GM12872 (cell line): ENCODE results near the gene ARL3.

Source experiments
- CTCF ChIP-seq: IDR thresholded peaks from 3 replicates; pipeline ENCODE4 v1.5.1; 2011; ENCODE audit warnings: low read depth, mild to moderate bottlenecking, low read length, moderate library complexity; ENCODE audit not compliant: insufficient read depth

Gene ARL3

GRCh38 chr10:102665904-102666509 lies 48.2 kb downstream of the ARL3 start:
- no peak for TF ChIP-seq CTCF

- TF ChIP-seq CTCF = no peak
Measured at GRCh38 chr10:102661658-102662028, 52.6 kb downstream of the ARL3 start.

- TF ChIP-seq CTCF = no peak
Measured at GRCh38 chr10:102660888-102661657, 53.1 kb downstream of the ARL3 start.

- TF ChIP-seq CTCF = no peak
Measured at GRCh38 chr10:102658802-102659201, 55.4 kb downstream of the ARL3 start.

- no peak for TF ChIP-seq CTCF
Measured at GRCh38 chr10:102657984-102658724, 56.0 kb downstream of the ARL3 start.

GRCh38 chr10:102657451-102657850 lies 56.7 kb downstream of the ARL3 start:
- no peak for TF ChIP-seq CTCF

- TF ChIP-seq CTCF = no peak
Measured at GRCh38 chr10:102656791-102657371, 57.3 kb downstream of the ARL3 start.
